ENCODE measurements around the gene TNS1. TPM values are rescaled to one million over a fixed set of nuclear protein-coding genes. Genes with fewer than 3 reads are reported as not detected.

TNS1 gene
- total RNA-seq, 2 donors from 2014 or later, result 1,836 to 2,296 TPM

GRCh38 chr2:217878915-217879590, 123.7 kb downstream of the TNS1 start:
- no peak for TF ChIP-seq CTCF (IDR thresholded peaks at IDR 0.05)
- no peaks in the 10 kb centered on the region for H3K27me3 ChIP-seq (replicated peaks; ENCODE audit: insufficient read depth)
- ATAC-seq (ENCODE audit: insufficient number of reproducible peaks, low FRiP score, low read depth) (no peak), DNase-seq (ENCODE audit: low spot score) (no peak)
- no peaks in the 10 kb centered on the region for H3K9me3 ChIP-seq
- H3K27ac ChIP-seq, result peak overlapping the region; percentile 52 to 74
- H3K4me1 ChIP-seq (ENCODE audit: control insufficient read depth in 1 of 2, low read depth in 2 of 2), result peaks cover 20 to 85% of the 10 kb centered on the region in 2 donors
- H3K4me3 ChIP-seq, result no peak overlapping the region
- peaks cover 94% of the 10 kb centered on the region for H3K36me3 ChIP-seq

- no peaks in the 10 kb centered on the region for H3K27me3 ChIP-seq (replicated peaks; ENCODE audit: insufficient read depth)
- H3K4me3 ChIP-seq, result no peak overlapping the region
- H3K4me1 ChIP-seq (ENCODE audit: control insufficient read depth in 1 of 2, low read depth in 2 of 2), result peaks cover 20 to 96% of the 10 kb centered on the region in 2 donors
- no peak for TF ChIP-seq CTCF (IDR thresholded peaks at IDR 0.05)
- peaks cover 95% of the 10 kb centered on the region for H3K36me3 ChIP-seq
- no peaks in the 10 kb centered on the region for H3K9me3 ChIP-seq
- peak overlapping the region; percentile 52 to 74 for H3K27ac ChIP-seq
- no peak for DNase-seq (ENCODE audit: low spot score)
- ATAC-seq (ENCODE audit: insufficient number of reproducible peaks, low FRiP score, low read depth), result no peak
Observed at GRCh38 chr2:217877866-217878265, 124.9 kb downstream of the TNS1 start.

- H3K27me3 ChIP-seq (replicated peaks; ENCODE audit: insufficient read depth), result no peaks in the 10 kb centered on the region
- H3K9me3 ChIP-seq, result no peaks in the 10 kb centered on the region
- H3K4me3 ChIP-seq, result no peak overlapping the region
- ATAC-seq (ENCODE audit: insufficient number of reproducible peaks, low FRiP score, low read depth), result no peak
- peak overlapping the region; percentile 52 to 74 for H3K27ac ChIP-seq
- peaks cover 99% of the 10 kb centered on the region for H3K36me3 ChIP-seq
- no peak for TF ChIP-seq CTCF (IDR thresholded peaks at IDR 0.05)
- H3K4me1 ChIP-seq (ENCODE audit: control insufficient read depth in 1 of 2, low read depth in 2 of 2), result peaks cover 14 to 97% of the 10 kb centered on the region in 2 donors
- DNase-seq (ENCODE audit: low spot score), result no peak
Observed at GRCh38 chr2:217876253-217876570, 126.6 kb downstream of the TNS1 start.

GRCh38 chr2:217875556-217876252, 127.1 kb downstream of the TNS1 start:
- Histone ChIP-seq H3K36me3 (peaks cover 99% of the 10 kb centered on the region), H3K27me3 (replicated peaks; ENCODE audit: insufficient read depth) (no peaks in the 10 kb centered on the region), H3K9me3 (no peaks in the 10 kb centered on the region), H3K27ac (peak overlapping the region; percentile 52 to 74), H3K4me3 (no peak overlapping the region), H3K4me1 (ENCODE audit: control insufficient read depth in 1 of 2, low read depth in 2 of 2) (peaks cover 12 to 97% of the 10 kb centered on the region in 2 donors)
- DNase-seq (ENCODE audit: low spot score) (no peak), ATAC-seq (ENCODE audit: insufficient number of reproducible peaks, low FRiP score, low read depth) (no peak)
- TF ChIP-seq CTCF (IDR thresholded peaks at IDR 0.05), result no peak

GRCh38 chr2:217875138-217875537, 127.7 kb downstream of the TNS1 start:
- peaks cover 12 to 97% of the 10 kb centered on the region in 2 donors for H3K4me1 ChIP-seq (ENCODE audit: control insufficient read depth in 1 of 2, low read depth in 2 of 2)
- H3K27ac ChIP-seq, result peak overlapping the region; percentile 52 to 74
- no peaks in the 10 kb centered on the region for H3K9me3 ChIP-seq
- no peak for ATAC-seq (ENCODE audit: insufficient number of reproducible peaks, low FRiP score, low read depth)
- peaks cover 99% of the 10 kb centered on the region for H3K36me3 ChIP-seq
- no peak for DNase-seq (ENCODE audit: low spot score)
- no peak for TF ChIP-seq CTCF (IDR thresholded peaks at IDR 0.05)
- no peaks in the 10 kb centered on the region for H3K27me3 ChIP-seq (replicated peaks; ENCODE audit: insufficient read depth)
- H3K4me3 ChIP-seq, result no peak overlapping the region
